SK-N-MC (cell line): ENCODE data around the gene PTGR3.

Experiments used
- DNase-seq: peaks from one replicate; pipeline ENCODE4 v3.0.0-alpha.2; 2011; ENCODE audit warnings: low read depth, low spot score
- H3K27ac ChIP-seq: fragments of 200-600 bp; sonication (generic); 2 replicates; pipeline ENCODE4 v1.5.1; 2016; ENCODE audit warnings: mixed run types
- H3K36me3 ChIP-seq: fragments of 200-600 bp; sonication (generic); 2 replicates; pipeline ENCODE4 v1.6.1; 2017; ENCODE audit warnings: antibody characterized with exemption, low read length, mixed read lengths; ENCODE audit not compliant: insufficient read depth
- H3K4me3 ChIP-seq: fragments of 200-600 bp; sonication (generic); 2 replicates; pipeline ENCODE4 v1.5.1; 2016
- H3K9ac ChIP-seq: fragments of 200-600 bp; sonication (generic); 2 replicates; pipeline ENCODE4 v1.8.0; 2017; ENCODE audit warnings: mixed run types, mixed read lengths; ENCODE audit not compliant: insufficient read length
- H3K9me3 ChIP-seq: fragments of 200-600 bp; sonication (generic); 2 replicates; pipeline ENCODE4 v1.6.1; 2017; ENCODE audit warnings: low read depth, mild to moderate bottlenecking, antibody characterized with exemption, low read length, moderate library complexity, mixed read lengths
- EZH2 ChIP-seq: fragments of 200-600 bp; sonication (generic); IDR thresholded peaks from one replicate; pipeline ENCODE4 v1.6.1; 2017; ENCODE audit warnings: antibody characterized with exemption
- FOXP2 ChIP-seq: optimal IDR thresholded peaks from 2 replicates; pipeline ENCODE3; 2011; ENCODE audit warnings: mild to moderate bottlenecking, moderate library complexity; ENCODE audit not compliant: insufficient read depth; ENCODE audit errors: extremely low read length, control extremely low read depth
- POLR2AphosphoS5 ChIP-seq: IDR thresholded peaks from 2 replicates; pipeline ENCODE4 v1.6.1; 2012; ENCODE audit warnings: mild to moderate bottlenecking, low read depth, low read length, borderline replicate concordance

PTGR3 gene

GRCh38 chr18:75203416-75204268, 5.3 kb downstream of the PTGR3 start:
- Histone ChIP-seq H3K9me3 (no peaks in the 10 kb centered on the region), H3K27ac (peak overlapping the region; percentile 80), H3K4me3 (peak overlapping the region; percentile 65), H3K36me3 (no peaks in the 10 kb centered on the region), H3K9ac (no peak overlapping the region)
- DNase-seq, result no peak
- no peak for TF ChIP-seq FOXP2
- TF ChIP-seq EZH2, result no peak
- no peak for TF ChIP-seq POLR2AphosphoS5

- TF ChIP-seq FOXP2 (no peak), EZH2 (no peak), POLR2AphosphoS5 (no peak)
- DNase-seq, result no peak
- H3K36me3 ChIP-seq, result no peaks in the 10 kb centered on the region
- no peaks in the 10 kb centered on the region for H3K9me3 ChIP-seq
- H3K4me3 ChIP-seq, result peak overlapping the region; percentile 65
- H3K27ac ChIP-seq, result peak overlapping the region; percentile 80
- no peak overlapping the region for H3K9ac ChIP-seq
Observed at GRCh38 chr18:75202696-75203365, 6.1 kb downstream of the PTGR3 start.

GRCh38 chr18:75201282-75202270, 7.4 kb downstream of the PTGR3 start:
- Histone ChIP-seq H3K27ac (no peak overlapping the region), H3K4me3 (no peak overlapping the region), H3K9me3 (no peaks in the 10 kb centered on the region), H3K9ac (no peak overlapping the region), H3K36me3 (no peaks in the 10 kb centered on the region)
- DNase-seq, result no peak
- no peak for TF ChIP-seq FOXP2
- no peak for TF ChIP-seq POLR2AphosphoS5
- no peak for TF ChIP-seq EZH2

- Histone ChIP-seq H3K9me3 (no peaks in the 10 kb centered on the region), H3K36me3 (no peaks in the 10 kb centered on the region), H3K27ac (no peak overlapping the region), H3K4me3 (no peak overlapping the region), H3K9ac (no peak overlapping the region)
- no peak for DNase-seq
- TF ChIP-seq POLR2AphosphoS5 (no peak), EZH2 (no peak), FOXP2 (no peak)
Observed at GRCh38 chr18:75200605-75201280, 8.2 kb downstream of the PTGR3 start.

GRCh38 chr18:75200071-75200470, 8.9 kb downstream of the PTGR3 start:
- DNase-seq, result no peak
- Histone ChIP-seq H3K27ac (no peak overlapping the region), H3K36me3 (no peaks in the 10 kb centered on the region), H3K9me3 (no peaks in the 10 kb centered on the region), H3K4me3 (no peak overlapping the region), H3K9ac (no peak overlapping the region)
- no peak for TF ChIP-seq EZH2
- no peak for TF ChIP-seq FOXP2
- TF ChIP-seq POLR2AphosphoS5, result no peak

- Histone ChIP-seq H3K9me3 (no peaks in the 10 kb centered on the region), H3K9ac (no peak overlapping the region), H3K4me3 (no peak overlapping the region), H3K27ac (no peak overlapping the region), H3K36me3 (no peaks in the 10 kb centered on the region)
- DNase-seq, result no peak
- no peak for TF ChIP-seq FOXP2
Observed at GRCh38 chr18:75199327-75199726, 9.6 kb downstream of the PTGR3 start.

GRCh38 chr18:75198036-75198435, 10.9 kb downstream of the PTGR3 start:
- no peaks in the 10 kb centered on the region for H3K9me3 ChIP-seq
- DNase-seq, result no peak
- no peak for TF ChIP-seq POLR2AphosphoS5
- no peak for TF ChIP-seq FOXP2
- no peak for TF ChIP-seq EZH2
- no peaks in the 10 kb centered on the region for H3K36me3 ChIP-seq
- H3K9ac ChIP-seq, result no peak overlapping the region
- no peak overlapping the region for H3K4me3 ChIP-seq
- no peak overlapping the region for H3K27ac ChIP-seq
